ENCODE measurements around the gene ZNF304. TPM values are rescaled to one million over a fixed set of nuclear protein-coding genes. Genes with fewer than 3 reads are reported as not detected.

The ZNF304 gene
- total RNA-seq, 1 donor from 2014 or later: 5.9 TPM

GRCh38 chr19:57310792-57311191, 40.3 kb upstream of the ZNF304 start:
- peaks cover 0 to 1% of the 10 kb centered on the region in 2 donors for H3K36me3 ChIP-seq
- H3K27me3 ChIP-seq: no peaks in the 10 kb centered on the region
- no peak for TF ChIP-seq CTCF (IDR thresholded peaks at IDR 0.05)
- no peak overlapping the region for H3K4me3 ChIP-seq
- intact Hi-C loops (cut with DNase I): no loop called here
- peaks cover 0 to 56% of the 10 kb centered on the region in 2 donors for H3K9me3 ChIP-seq
- no peaks in the 10 kb centered on the region for H3K4me1 ChIP-seq
- H3K27ac ChIP-seq: no peak overlapping the region
- no peak for DNase-seq (ENCODE audit: low spot score in 2 of 2)

- no peak for TF ChIP-seq CTCF (IDR thresholded peaks at IDR 0.05)
- DNase-seq (ENCODE audit: low spot score in 2 of 2): no peak
- no peak overlapping the region for H3K27ac ChIP-seq
- no peak overlapping the region for H3K4me3 ChIP-seq
- H3K4me1 ChIP-seq: no peaks in the 10 kb centered on the region
- H3K36me3 ChIP-seq: no peaks in the 10 kb centered on the region
- H3K27me3 ChIP-seq: no peaks in the 10 kb centered on the region
- H3K9me3 ChIP-seq: peaks cover 0 to 31% of the 10 kb centered on the region in 2 donors
- intact Hi-C loops (cut with DNase I): no loop called here
Observed at GRCh38 chr19:57314146-57314545, 36.9 kb upstream of the ZNF304 start.

- Histone ChIP-seq H3K27me3 (no peaks in the 10 kb centered on the region), H3K4me3 (no peak overlapping the region), H3K9me3 (peaks cover under 1 to 24% of the 10 kb centered on the region in 2 donors), H3K4me1 (peaks cover 0 to 6% of the 10 kb centered on the region in 2 donors), H3K27ac (no peak overlapping the region), H3K36me3 (peaks cover 0 to under 1% of the 10 kb centered on the region in 2 donors)
- no peak for DNase-seq (ENCODE audit: low spot score in 2 of 2)
- intact Hi-C loops (cut with DNase I): no loop called here
- TF ChIP-seq CTCF (IDR thresholded peaks at IDR 0.05): no peak
Observed at GRCh38 chr19:57317503-57317902, 33.6 kb upstream of the ZNF304 start.

DNA sequence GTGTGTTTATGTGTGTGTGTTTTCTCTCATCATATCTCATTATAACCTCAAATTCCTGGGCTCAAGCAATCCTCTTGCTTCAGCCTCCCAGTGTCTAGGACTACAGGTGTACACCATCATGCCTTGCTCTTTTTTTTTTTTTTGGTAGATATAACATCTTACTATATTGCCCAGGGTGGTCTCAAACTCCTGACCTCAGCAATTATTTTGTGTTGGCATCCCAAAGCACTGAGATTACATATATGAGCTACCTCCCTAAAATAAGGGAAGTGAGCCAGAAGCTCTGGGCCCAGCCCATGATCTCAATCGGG, 31.2 kb upstream of the ZNF304 start:
- Histone ChIP-seq H3K9me3 (peaks cover 20 to 33% of the 10 kb centered on the region in 2 donors), H3K36me3 (peaks cover 16 to 20% of the 10 kb centered on the region in 2 donors), H3K27me3 (no peaks in the 10 kb centered on the region), H3K4me3 (peak overlapping the region; percentile 65 to 69), H3K27ac (peak overlapping the region; percentile 82 to 87), H3K4me1 (peaks cover 0 to 6% of the 10 kb centered on the region in 2 donors)
- intact Hi-C loops (cut with DNase I): loop anchor here (1.0 to 2.0 kb wide), 2 partner anchors 39 to 43 kb away; partner anchors contain the start of genes TRAPPC2B, ZNF460 and ZNF547
- no peak for DNase-seq (ENCODE audit: low spot score in 2 of 2)
- TF ChIP-seq CTCF (IDR thresholded peaks at IDR 0.05): no peak

DNA sequence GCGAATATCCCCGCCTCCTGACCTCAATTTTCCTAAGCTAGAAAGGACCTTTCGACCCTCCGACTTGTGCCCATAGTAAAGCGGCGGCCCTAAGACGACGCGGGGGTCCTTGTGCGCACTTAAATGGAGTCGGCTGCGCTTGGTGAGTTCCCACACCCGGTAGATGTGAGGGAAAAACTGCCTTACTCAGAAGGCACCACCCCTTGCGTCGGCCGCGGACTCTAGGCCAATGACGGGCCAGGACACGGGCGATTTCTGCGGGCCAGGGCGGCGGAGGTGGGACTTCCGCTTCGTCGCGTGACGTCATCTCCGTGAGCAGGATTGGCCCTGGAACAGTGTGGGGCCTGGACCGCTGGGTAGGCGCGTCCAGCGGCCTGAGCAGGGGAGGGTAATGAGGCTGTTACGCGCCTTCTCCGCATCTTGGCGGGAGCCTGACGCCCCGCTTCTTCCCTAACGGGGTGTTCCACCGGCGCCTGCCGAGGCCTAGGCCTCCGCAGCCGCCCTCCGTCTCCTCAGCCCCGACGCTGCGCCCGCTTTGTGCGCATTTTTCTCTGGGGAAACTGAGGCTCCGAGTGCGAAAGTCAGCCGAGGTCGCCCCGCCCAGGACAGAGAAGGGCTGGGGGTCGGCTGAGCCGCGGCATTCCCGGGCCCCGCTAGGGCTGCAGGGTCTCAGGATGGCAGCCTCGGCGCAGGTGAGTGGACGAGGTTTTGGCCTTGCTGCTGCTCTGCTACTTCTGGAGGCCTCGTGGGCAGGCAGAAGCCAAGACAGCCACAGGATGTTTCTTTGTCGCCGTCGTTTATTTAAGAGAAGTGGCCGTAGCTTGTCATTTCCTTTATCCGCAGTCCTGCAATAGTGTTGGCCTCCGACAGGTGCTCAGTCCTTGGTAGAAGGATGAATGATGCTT, 30.6 kb upstream of the ZNF304 start, which contains the start of gene ZNF543:
TSS of gene ZNF543 (plus strand) at position 293 of the 905 bp plus-strand sequence. CDS start at position 675, 382 bp downstream.
- intact Hi-C loops (cut with DNase I): loop anchor here (1.0 to 2.0 kb wide), 2 partner anchors 40 to 43 kb away; partner anchors contain the start of genes TRAPPC2B, ZNF460 and ZNF547
- TF ChIP-seq CTCF (IDR thresholded peaks at IDR 0.05): no peak

More for the DNA sequence above, 30.6 kb upstream of the ZNF304 start, which contains the start of gene ZNF543:
- Histone ChIP-seq H3K4me1 (peaks cover 0 to 6% of the 10 kb centered on the region in 2 donors), H3K36me3 (peaks cover 22 to 26% of the 10 kb centered on the region in 2 donors), H3K4me3 (peak within 1 kb of the TSS; percentile 65 to 69), H3K9me3 (peaks cover 20 to 37% of the 10 kb centered on the region in 2 donors), H3K27me3 (no peaks in the 10 kb centered on the region), H3K27ac (peak within 1 kb of the TSS; percentile 82 to 87)
- peak; percentile 82 to 95 for DNase-seq (ENCODE audit: low spot score in 2 of 2)

All from ascending aorta (tissue), 2 donors.